SHP77 treated with DMSO at 0.1 percent for 48 hours (cell line): ENCODE results near the gene PDE4D.
"Not testable (repeated sequence)": the region's sequence is repeated elsewhere in the genome, so short reads cannot be mapped to it uniquely, and the experiment has no call there.

Experiments used
- DNase-seq: peaks from one replicate; lab custom pipeline; 2025; lab: John Stamatoyannopoulos, UW

The PDE4D gene

GRCh38 chr5:59328709-59329296, 564.7 kb downstream of the PDE4D start:
- no peak for DNase-seq

- no peak for DNase-seq
These were observed 566.1 kb downstream of the PDE4D start for GRCh38 chr5:59327191-59327980.

DNA sequence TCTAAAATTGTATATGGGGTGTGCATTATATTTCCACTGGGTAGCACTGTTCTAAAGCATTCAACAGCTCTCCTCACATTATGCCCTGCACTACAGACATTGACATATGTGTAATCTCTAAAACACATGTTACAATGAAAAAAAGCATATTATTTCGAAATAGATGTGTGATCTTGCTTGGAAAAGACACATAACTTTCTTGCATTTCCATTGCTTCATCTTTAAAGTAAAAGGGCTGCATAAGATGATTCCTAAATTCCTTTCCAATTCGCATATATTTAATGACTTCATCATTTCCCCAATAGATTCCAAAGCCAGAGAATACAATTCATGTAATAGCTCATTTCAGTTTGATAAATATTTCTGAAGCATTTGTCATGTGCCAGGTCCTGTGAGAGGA, 566.9 kb downstream of the PDE4D start:
- no peak for DNase-seq

GRCh38 chr5:59325070-59325469, 568.5 kb downstream of the PDE4D start:
- no peak for DNase-seq

GRCh38 chr5:59322894-59323293, 570.6 kb downstream of the PDE4D start:
- DNase-seq: no peak

DNA sequence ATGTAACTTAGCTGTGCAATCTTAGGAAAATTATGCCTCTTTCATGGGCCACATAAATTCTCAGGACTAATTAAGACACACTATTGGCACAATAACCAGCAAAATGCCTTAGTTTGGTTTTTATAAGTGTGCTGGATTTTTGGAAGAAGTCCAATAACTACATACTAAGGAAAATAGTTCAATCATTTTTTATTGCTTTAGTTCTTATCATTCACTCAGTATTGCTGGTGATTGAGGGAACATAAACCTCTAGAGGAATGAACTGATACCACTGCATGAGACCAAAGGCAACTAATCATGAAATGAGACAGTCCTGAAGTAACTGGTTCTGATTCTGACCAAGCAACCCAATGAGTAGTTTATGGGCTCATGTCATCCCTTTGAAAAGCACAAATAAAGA, 571.5 kb downstream of the PDE4D start:
- DNase-seq: no peak

GRCh38 chr5:59321642-59322041, 571.9 kb downstream of the PDE4D start:
- DNase-seq: no peak

DNA sequence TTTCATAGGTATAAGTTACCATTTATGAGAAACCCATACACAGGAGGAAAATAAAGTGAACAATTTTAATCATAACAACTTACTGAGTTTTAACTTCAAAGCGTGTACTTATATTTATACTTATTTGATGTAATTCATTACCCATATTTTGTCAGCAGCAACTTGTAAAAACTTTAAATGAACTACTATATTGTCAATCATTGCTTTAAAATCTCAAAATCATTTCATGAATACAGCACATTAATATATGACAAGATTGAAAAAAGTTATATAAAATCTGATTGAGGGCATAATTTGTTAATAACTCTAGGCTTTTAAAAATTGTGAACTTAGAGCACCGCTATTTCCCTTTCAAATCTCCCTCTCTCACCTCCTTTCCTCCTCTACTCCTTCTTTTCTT, 573.1 kb downstream of the PDE4D start:
- DNase-seq: no peak

DNA sequence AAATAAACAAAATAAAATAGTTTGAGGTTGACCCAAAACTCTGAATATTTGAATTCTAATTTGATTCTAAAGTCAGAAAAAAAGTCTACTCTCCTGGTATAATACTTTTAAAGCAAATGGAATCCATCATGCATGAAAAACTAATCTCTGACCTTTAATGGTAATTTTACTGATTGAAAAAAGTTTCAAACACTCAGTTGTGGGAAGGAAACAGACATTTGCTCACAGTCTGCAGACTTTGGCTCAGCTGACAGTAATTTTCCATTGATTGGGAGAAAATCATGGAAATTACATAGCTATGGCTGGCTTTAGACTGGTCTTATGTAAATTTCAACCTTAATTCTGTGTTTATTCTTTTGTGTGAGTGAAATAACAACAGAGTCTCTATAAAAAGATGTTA, 574.3 kb downstream of the PDE4D start:
- DNase-seq: no peak

- DNase-seq: no peak
These were observed 575.7 kb downstream of the PDE4D start for GRCh38 chr5:59317774-59318205.

- no peak for DNase-seq
These were observed 576.3 kb downstream of the PDE4D start for GRCh38 chr5:59317023-59317773.

- no peak for DNase-seq
These were observed 581.3 kb downstream of the PDE4D start for GRCh38 chr5:59312223-59312622.

- DNase-seq: not testable (repeated sequence)
These were observed 584.8 kb downstream of the PDE4D start for GRCh38 chr5:59308685-59309084.

DNA sequence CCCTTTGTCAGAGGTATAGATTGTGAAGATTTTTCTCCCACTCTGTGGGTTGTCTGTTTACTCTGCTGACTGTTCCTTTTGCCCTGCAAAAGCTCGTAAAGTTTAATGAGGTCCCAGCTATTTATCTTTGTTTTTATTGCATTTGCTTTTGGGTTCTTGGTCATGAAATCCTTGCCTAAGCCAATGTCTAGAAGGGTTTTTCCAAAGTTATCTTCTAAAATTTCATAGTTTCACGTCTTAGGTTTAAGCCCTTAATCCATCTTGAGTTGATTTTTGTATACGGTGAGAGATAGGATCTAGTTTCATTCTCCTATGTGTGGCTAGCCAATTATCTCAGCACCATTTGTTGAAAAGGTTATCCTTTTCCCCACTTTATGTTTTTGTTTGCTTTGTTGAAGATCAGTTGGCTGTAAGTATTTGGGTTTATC, 590.2 kb downstream of the PDE4D start:
- DNase-seq: not testable (repeated sequence)

DNA sequence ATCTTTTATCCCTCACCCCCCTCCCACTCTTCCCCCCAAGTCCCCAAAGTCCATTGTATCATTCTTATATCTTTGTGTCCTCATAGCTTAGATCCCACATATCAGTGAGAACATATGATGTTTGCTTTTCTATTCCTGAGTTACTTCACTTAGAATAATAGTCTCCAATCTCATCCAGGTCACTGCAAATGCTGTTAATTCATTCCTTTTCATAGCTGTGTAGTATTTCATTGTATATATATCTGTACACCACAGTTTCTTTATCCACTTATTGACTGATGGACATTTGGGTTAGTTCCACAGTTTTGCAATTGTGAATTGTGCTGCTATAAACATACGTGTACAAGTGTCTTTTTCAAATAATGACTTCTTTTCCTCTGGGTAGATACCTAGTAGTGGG, 591.0 kb downstream of the PDE4D start:
- DNase-seq: not testable (repeated sequence)

GRCh38 chr5:59301727-59302126, 591.8 kb downstream of the PDE4D start:
- DNase-seq: no peak

DNA sequence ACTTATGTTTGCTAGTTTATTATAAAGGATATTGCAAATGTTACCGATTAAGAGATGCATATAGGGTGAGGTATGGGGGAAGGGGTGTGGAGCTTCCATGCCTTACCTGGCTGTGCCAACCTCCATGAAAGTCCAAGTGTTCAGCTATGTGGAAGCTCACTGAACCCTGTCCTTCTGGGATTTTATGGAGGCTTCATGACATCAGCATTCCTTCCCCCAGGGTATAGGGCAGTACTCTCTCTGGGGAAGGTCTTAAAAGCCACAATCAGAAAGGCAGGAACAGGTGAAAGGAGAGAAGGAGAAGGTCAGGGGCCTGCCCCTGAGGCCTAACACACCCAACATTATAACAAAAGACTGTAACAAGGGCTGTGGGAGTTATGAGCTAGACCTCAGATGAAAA, 592.6 kb downstream of the PDE4D start:
- no peak for DNase-seq

DNA sequence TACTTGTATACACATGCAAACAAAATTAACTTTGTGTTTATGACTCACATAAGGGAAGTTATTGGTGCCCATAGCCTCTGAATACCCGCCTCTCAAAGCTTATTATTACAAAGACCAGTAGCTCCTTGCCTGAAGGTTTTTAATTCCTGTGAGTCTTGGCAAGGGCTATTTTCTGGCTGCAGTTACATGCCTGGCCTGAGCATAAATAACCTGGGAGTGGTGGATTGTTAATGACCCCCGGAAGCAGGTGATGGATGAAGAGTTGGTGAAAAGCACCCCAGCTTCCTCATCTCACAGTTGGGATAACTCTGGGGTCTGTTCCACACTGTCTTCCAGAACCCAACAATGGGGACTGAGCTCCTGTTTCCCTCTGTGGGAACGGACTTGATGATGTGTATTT, 594.5 kb downstream of the PDE4D start:
- DNase-seq: no peak

- DNase-seq: no peak
These were observed 596.9 kb downstream of the PDE4D start for GRCh38 chr5:59296317-59297264.

- no peak for DNase-seq
These were observed 599.8 kb downstream of the PDE4D start for GRCh38 chr5:59293700-59294099.

DNA sequence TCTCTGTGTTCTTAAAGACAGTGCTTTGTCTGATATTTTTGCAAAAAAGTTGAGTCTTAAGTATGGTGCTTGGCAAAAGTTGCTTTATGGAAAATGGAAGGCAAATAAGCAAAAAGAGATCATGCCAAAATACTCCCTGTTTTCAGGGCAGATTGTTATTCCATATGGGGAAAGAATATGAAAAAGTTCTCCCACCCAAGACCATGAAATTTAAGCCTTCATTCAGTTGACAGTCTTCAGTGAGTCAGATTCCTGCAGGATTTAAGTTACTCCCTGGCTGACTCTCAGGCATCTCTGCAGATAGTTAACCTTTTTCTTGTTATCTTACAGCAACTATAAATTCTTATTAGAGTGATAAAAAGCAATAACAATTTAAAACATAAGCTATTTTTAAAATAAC, 601.6 kb downstream of the PDE4D start:
- no peak for DNase-seq

DNA sequence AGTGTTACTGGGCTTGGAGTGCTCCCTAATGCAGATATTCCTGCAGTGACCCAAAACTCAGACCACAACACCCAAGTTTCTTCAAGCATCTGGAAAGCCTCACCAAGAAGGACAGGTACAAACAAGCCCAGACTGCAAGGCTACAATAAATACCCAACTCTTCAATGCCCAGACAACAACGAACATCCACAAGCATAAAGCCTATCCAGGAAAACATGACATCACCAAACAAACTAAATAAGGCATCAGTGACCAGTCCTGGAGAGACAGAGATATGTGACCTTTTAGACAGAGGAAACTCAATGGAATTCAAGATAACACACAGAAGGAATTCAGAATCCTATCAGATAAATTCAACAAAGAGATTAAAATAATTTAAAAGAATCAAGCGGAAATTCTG, 605.6 kb downstream of the PDE4D start:
- no peak for DNase-seq
